NOMO-1 treated with dmso at 0.1 percent for 144 hours (cell line): ENCODE results near the gene PKDCC.
A peak's percentile ranks its signal among the peaks of the same experiment; 100 is the strongest.

Experiments used
- DNase-seq: peaks from one replicate; lab custom pipeline; 2025; ENCODE audit not compliant: unreplicated experiment; lab: John Stamatoyannopoulos, UW

The PKDCC gene, protein sequence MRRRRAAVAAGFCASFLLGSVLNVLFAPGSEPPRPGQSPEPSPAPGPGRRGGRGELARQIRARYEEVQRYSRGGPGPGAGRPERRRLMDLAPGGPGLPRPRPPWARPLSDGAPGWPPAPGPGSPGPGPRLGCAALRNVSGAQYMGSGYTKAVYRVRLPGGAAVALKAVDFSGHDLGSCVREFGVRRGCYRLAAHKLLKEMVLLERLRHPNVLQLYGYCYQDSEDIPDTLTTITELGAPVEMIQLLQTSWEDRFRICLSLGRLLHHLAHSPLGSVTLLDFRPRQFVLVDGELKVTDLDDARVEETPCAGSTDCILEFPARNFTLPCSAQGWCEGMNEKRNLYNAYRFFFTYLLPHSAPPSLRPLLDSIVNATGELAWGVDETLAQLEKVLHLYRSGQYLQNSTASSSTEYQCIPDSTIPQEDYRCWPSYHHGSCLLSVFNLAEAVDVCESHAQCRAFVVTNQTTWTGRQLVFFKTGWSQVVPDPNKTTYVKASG

DNA sequence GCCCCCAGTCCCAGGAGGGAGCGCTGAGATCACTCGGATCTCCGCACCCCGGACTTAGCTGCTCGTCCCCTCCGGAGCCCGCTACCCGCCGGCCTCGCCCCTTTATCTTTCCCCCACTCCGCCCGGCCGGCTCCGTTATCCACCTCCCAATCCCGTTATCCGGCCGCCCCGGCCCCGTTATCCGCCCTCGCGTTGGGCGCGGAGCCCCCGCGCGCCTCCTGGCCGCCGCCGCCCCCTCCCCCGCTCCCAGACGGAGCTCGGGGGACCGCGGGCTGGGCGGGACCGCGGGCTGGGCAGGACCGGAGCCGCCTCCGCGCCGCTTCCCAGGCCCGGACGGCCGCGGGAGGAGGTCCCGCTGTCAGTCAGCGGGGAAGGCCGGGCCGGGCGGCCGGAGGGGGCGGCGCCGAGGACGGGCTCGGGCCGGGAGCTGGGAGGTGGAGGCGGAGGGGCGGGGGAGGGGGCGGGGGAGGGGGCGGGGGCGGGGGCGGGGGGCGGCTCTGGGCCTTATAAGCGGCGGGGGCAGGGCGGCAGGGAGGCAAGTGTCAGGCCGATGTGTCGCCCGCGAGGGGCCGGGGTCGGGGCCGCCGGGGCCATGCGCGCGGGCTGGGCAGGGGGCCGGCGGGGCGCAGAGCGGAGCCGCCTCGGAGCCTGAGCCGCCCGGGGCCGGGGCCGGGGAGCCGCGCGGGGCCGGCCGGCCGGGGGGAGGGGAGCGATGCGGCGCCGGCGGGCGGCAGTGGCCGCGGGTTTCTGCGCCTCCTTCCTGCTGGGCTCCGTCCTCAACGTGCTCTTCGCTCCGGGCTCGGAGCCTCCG is at the start of gene PKDCC:
Gene PKDCC (plus strand): TSS at position 534 of the 811 bp plus-strand sequence. CDS start 179 bp downstream, at position 713.
- DNase-seq, result no peak

DNA sequence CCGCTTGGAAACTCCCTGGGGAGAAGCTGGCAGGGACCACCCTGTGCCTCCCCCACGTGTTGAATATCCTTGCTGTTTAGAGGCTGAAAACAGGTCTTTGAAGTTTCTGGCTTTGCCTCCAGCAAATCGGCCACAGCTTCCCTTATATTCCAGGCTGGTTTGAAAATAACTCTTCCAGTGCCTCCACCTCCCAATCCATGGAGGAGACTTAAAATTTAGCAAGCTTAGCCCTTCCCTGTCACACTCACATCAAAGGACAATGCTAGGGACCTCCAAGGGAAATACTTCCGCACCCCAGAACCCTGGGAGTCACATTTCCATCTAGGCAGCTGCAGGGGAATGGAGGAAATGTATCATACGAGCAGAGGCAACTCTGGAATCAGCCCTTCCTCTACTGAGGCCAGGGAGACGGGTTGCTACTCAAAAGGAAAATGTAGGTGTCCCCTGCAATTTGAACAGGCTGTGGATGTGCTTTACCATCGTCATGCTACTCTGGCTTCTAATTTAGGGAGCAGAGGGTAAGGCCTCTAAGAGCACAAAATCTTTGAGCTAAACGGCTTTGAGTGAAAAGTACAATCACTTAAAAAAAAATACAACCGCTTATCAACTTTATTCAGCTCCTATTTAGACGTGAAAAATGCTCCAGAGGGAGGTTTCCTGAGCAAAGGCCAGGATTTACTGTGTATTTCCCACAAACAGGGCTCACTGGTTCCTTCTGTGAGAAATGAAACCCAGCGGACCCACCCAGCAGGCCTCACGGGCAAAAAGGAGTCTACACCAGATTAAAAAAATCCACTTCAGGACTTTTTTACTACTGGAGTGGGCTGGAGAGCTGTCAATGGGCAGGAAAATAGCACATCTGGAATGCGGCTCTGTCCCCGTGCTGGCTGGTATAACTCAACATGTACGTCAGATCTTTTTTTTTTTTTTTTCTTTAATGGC is 49.4 kb upstream of the PKDCC start:
- no peak for DNase-seq

DNA sequence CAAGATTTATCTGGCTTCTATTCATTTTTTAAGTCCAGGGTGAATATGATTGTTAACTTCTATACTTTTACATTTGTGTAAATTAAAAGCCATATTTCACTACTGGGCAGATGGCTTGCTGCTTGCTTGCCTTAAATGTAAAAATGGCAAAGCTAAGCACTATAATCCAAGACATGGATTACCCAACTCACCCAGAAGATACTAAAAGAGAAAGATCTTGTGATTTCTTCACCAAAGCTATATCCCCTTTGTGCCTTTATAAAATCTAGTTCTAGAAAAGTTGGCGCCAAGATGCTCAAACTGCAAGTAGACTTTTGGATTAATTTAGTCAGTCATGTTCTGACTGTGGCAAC is 48.7 kb upstream of the PKDCC start:
- no peak for DNase-seq

DNA sequence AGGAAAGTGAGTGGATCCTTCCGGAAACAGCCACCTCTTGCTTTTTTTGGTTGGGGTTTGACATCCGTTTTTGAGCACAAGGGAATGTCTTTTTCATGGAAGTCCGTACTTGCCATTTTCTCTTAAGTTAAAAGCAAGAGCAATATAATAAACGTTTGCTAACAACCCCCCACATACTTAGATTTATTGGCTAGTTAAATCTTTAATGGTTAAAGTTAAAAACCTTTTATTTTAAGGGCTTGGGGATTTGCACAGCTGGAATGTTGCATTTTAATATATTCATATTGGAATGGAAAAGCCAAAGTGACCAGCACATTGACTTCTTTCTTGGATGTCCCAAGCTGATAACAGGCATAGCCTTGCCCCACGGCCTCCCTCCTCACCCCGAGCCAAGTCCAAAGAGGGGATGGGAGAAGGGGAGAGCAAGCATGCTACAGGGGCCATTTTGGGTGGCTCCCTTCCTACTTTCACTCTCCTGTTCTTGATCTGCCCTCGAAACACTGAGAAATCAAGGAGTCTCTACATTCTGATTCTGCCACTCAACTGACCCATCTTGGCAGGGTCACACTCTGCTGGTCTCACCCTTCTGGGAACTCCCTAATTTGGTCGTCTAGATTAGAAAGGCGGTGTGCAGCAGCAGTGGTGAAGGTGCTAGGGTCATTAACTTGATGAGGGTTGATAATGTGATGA is 48.1 kb upstream of the PKDCC start:
- DNase-seq, result no peak

DNA sequence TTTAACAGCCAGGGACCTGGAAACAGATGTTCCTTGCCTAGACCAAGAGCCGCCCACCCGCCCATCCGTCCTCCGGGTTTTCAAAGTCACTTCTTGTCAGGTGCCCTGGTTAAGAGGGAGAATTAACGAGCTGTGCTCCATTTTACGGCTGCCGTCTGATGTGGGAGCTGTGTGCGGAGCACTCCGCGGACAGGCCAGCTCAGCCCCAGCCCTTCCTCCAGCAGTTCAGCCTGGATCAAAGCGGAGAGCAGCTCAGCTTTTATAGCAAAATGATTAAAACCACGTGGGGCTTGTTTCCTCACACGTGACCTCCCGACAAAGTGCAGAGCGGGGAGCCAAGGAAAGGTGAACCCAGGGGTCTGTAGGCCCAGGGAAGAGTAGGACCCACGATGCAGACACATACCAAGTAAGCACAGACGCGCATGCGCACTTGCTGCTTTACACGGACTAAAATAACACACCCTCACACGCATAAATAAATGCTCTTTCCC is 46.1 kb upstream of the PKDCC start:
- no peak for DNase-seq

DNA sequence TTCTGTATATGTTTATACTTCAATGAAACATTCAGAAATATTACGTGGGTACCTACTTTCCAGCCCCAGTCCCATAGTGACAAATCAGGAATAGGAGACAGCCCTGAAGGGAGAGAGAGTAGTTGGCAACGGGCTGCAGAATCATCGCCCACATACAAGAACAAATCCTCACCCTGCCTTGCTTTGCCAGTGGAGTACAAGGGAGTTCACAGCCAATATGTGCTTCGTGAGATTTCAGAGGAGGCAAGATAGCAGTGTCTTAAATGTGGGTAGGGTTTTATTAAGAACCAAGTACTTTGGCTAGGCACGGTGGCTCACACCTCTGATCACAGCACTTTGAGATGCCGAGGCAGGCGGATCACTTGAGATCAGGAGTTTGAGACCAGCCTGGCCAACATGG is 40.3 kb upstream of the PKDCC start:
- no peak for DNase-seq

DNA sequence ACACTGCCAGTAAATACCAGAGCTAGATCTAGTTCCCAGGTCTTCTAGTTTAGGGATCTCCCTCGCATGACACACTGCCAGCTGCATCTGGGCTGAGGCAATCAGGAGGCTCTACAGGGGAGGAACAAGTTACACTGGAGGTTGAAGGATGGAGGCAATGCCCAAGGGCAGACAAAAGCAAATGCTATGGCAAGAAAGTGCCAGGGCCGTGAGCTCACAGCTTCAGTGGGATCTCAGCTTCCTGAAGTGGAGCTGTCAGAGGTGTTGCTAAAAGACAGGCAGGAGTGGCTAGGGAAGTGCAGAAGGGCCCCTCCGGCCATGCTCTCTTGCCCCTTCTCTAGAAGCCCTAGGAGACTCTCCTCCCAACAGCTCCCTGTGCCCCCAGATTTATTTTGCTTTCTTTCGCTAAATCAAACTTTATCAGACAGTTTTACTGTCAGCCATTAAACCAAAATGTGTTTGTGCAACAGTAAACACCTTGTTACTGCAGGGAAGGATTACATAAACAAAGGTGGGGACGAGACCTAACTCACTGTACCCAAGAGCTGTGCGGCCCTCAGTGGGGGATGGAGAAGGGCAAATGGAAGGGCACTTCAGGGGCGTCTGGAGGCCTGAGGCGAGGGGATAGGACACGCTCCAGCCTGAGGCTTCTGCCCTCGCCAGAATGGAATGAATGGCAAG is 39.4 kb upstream of the PKDCC start:
- DNase-seq, result no peak

DNA sequence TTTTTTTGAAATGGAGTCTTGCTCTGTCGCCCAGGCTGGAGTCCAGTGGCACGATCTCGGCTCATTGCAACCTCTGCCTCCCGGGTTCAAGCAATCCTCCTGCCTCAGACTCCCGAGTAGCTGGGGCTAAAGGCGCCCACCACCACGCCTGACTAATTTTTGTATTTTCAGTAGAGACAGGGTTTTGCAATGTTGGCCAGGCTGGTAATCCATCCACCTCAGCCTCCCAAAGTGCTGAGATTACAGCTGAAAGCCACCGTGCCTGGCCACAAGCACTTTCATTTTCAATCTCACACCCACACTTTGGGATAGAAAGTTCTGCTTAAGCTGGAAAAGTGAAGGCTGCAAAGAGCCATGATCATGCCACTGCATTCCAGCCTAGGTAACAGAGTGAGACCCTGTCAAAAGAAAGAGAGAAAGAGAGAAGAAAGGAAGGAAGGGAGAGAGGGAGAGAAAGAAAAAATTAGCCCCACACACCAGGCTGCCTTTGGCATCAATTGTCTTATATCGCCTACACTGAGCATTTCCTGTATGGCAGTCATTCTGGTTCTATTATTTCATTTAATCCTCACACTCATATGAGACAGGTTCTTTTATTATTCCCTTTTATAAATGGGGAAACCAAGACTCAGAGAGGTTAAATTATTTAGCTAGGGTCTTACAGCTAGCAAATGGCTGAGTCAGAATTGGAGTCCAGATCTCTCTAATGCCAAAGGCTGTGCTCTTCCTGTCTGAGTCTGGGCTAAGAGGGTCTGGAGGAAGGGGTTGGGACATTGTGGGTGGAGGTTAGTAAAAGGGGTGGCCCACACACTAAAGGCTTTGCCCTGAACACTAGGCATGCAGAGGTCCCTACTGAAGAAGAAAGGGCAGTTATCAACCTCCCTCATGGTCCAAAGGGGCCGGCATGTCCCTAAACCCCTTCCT is 37.9 kb upstream of the PKDCC start:
- no peak for DNase-seq

DNA sequence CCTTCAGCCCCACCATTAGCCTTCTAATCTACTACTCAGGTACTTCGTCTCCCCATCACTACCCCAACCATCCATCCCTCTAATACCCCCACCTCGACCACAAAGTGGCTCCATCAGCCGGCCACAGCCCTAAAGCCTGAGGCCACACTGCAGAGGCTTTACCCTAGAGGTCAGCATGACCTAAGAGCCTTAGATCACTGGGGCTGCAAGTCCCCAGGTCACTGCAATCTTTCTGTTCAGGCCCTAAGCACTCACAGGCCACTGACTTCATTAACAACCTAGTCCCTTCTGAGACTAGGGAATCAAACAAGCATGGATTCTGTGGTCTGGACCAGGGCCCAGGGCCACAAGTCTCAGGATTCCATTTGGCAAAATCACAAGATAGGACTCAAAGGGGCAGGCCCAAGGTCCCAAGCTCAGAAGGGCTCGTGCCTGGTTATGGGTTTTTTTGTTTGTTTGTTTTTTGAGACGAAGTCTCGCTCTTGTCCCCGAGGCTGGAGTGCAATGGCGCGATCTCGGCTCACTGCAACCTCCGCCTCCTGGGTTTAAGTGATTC is 37.0 kb upstream of the PKDCC start:
- DNase-seq, result no peak

DNA sequence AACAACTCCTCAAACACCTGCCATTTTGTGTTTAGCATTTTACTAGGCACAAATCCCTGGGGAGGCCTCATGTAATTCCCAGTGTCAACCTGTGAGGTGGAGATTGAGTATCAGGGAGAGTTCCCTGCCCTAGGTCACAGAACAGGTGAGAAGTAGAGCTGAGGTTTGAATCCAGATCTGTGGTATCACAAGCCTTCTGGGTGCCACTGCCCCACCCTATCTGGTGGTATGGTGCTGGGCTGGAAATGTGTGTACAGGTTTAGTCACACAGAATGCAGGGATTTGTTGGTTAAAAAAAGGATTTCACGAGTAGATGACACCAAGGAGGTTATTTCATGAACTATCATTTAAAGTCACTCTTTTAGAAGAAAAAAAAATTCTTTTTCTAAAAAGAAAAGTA is 35.7 kb upstream of the PKDCC start:
- no peak for DNase-seq

DNA sequence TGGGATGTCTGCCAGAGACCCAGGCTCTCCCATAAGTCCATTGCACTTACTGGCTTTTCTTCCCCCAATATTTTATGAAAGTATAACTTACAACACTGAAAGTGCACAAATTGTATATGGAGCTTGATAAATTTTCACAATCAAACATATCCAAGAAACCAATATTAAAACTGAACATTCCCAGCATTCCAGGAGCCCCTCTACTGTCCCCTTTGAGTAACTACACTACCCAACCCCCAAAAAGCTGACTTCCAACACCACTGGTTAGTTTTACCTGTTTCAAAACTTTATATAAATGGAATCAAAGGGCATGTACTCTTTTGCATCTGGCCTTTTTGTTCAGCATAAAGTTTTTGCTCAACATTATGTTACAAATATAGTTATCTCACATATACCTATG is 35.2 kb upstream of the PKDCC start:
- no peak for DNase-seq

DNA sequence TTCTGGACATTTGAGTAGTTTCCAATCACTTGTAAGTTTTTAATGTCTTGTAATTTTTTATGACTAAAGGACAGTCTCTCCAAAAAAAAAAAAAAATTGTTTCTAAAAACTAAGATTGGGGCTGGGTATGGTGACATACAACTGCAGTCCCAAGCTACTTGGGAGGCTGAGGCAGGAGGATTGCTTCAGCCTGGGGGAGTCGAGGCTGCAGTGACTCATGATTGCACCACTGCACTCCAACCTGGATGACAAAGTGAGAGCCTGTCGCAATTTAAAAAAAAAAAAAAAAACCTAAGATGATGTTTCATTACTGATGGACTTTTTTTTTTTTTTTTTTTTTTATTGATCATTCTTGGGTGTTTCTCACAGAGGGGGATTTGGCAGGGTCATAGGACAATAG is 34.4 kb upstream of the PKDCC start:
- DNase-seq, result no peak

DNA sequence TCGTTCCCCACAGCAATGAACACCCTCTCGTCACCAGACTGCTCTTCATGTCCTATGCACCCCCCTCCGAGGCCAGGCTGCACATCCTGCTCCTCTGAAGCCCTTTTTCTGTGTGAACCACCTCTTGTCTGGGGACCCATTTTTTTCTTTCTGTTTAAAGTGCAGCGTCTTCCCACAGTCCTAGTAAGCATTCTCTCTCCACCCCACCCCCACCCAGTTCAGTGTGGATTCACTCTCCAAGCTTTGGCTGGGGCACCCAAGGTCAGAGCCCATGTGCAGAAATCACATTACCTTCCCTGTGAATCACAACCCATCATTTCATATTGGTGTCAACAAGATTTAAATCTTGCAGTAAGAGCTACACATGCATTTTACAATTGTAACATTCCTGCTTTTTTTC is 26.4 kb upstream of the PKDCC start:
- no peak for DNase-seq

DNA sequence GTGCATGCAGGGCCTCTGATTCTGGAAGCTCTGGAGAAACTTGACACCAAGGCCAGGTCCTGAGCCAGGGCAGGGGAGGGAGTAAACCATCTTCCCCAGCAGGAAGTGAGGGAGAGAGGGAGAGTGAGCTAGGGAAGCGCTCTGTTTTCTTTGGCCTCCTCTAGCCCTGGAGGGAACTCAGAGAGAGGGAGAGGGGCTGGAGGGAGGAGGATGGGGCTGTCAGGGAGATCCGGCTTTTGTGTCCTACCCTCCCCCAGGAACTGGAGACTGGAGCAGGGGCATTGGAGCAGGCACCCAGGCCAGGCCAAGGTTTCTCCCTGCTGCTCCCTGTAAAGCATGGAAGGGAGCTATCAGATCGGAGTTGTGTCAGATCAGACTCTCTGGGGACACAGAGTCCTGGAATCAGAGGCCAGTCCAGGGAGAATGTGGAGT is 22.7 kb upstream of the PKDCC start:
- DNase-seq, result no peak

DNA sequence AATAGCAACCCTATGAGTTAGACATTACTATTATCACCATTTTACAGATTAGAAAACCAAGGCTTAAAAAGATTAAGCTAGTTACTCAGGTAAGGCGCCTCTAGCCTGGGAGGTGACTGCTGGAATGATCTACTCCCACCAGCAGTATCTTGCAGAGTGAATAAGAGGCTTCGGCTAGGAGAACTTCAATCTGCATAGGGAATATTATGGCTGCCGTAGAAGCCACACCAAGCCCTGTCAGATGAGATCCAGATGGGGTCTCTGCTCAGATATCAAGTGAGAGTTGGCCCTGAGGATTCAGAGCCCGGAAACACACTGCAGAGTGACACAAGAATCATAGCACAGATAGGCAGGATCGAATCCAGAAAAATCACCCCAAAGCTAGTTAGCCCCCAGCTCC is 21.5 kb upstream of the PKDCC start:
- DNase-seq, result no peak

DNA sequence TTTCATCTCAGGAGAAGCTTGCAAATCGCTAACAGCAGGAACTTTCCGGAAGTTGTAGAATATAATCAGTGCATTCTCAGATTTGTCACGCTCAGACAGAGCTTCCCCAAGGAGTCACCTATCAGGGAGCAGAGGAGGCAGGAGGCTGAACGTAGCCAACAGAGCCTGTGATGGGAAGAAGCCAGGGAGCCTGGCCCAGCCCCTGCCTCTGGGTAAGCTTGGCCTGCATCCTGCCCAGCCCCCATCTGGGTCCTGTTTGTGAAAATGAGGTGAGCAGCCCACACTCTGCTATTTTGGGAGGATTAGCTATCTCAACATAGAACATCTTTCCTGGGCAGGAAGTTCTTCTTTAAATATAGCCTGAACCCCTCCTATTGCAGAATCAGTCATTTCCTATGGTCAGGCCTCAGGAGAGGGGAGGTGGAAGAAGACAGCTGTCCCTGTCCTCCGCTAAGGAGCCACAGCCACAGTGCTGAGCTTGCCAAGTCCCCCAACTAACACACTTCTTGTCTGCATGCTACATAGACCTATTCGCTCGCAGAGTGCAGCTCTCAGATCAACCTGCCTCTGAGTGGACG is 19.2 kb upstream of the PKDCC start:
- DNase-seq, result peak; percentile 20

DNA sequence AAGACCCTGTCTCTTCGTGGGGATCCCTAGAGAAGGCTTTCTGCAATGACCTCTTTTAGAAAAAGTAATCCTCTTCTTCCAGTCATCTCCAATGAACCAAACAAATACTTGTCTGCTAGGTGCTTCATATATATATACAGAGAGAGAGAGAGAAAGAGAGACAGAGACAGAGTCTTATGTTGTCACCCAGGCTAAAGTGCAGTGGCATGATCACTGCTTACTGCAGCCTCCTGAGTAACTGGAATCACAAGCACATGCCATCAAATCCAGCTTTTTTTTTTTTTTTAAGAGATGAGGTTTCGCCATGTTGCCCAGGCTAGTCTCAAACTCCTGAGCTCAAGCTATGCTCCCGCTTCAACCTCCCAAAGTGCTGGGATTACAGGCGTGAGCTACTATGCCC is 18.6 kb upstream of the PKDCC start:
- DNase-seq, result no peak

DNA sequence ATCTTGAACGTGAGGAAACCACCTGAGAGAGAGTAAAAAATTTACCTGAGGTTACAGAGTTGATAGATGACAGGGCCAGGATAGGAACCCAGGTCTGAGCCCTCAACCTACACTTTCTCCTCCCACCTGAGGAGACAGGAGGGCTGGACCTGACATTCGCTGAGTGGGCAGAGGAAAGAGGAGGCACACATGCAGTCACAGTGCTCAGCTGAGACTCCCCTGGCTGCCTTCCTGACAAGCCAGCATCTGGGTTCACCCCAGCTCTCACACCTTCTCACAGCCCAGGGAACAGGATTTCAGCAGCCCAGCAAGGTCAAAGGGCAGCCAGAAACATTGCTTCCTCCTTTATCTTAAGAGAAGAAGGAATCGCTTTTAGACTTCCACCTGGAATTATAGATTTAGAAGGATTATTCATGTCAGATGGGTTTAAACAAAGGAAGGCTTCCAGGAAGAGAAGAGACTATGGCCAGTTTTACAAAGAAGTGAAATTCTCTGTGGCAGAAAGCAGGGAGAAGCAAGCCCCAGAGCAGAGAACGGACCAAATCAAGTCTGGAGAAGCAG is 18.1 kb upstream of the PKDCC start:
- no peak for DNase-seq
